ENCODE results near the gene NAA40.
A peak's percentile ranks its signal among the peaks of the same experiment; 100 is the strongest.
"Not testable (repeated sequence)": the region's sequence is repeated elsewhere in the genome, so short reads cannot be mapped to it uniquely, and the experiment has no call there.

Gene NAA40

GRCh38 chr11:63937713-63938478, 906 bp upstream of the NAA40 start:
- DNase-seq, result no peak

- DNase-seq, result peak; percentile 47
Observed at GRCh38 chr11:63939397-63939891, 642 bp downstream of the NAA40 start.

- DNase-seq, result no peak
Observed at GRCh38 chr11:63940786-63941185, 2.0 kb downstream of the NAA40 start.

GRCh38 chr11:63941901-63942300, 3.1 kb downstream of the NAA40 start:
- DNase-seq, result no peak

DNA sequence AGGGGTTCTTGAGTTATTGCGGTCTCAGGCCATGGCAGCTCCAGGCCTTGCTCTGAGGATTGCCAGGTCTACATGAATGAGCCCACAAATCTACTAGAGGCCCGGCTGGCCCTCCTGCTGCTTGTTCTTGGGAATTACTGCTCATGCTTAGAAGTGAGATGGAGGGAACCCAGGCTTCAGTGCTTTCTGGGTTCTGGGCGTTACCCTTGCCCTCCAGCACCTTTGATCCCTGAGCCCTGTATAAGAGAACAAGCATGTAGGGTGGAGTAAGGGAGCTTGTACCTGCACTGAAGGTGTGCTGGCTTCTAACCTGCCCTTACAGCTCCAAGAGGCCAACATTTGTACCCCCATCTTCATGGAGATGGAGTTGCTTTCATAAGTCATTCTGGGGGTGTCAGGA, 4.0 kb downstream of the NAA40 start:
- DNase-seq, result no peak

- DNase-seq, result no peak
Observed at GRCh38 chr11:63944987-63945386, 6.2 kb downstream of the NAA40 start.

GRCh38 chr11:63945477-63946163, 6.8 kb downstream of the NAA40 start:
- peak; percentile 66 for DNase-seq

- no peak for DNase-seq
Observed at GRCh38 chr11:63951779-63952536, 13.2 kb downstream of the NAA40 start.

DNA sequence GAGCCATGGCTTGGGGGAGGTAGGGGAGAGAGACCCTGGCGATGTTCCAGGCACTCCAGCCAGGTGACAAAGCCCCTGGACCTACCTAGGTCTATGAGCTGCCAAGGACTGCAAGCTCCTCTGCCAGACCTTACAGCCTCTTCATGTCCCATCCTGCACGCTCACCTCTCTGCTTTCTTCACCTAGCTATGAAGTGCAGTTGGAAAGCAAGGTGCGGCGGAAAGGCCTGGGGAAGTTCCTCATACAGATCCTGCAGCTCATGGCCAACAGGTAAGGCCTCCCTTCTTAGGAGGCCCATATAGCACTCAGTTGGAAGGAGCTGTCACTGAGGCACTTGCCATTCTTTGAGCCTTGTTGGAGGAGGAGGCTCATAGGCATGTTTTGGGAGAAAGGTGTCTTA, 13.8 kb downstream of the NAA40 start:
- no peak for DNase-seq

- DNase-seq, result no peak
Observed at GRCh38 chr11:63958008-63958407, 19.2 kb downstream of the NAA40 start.

DNA sequence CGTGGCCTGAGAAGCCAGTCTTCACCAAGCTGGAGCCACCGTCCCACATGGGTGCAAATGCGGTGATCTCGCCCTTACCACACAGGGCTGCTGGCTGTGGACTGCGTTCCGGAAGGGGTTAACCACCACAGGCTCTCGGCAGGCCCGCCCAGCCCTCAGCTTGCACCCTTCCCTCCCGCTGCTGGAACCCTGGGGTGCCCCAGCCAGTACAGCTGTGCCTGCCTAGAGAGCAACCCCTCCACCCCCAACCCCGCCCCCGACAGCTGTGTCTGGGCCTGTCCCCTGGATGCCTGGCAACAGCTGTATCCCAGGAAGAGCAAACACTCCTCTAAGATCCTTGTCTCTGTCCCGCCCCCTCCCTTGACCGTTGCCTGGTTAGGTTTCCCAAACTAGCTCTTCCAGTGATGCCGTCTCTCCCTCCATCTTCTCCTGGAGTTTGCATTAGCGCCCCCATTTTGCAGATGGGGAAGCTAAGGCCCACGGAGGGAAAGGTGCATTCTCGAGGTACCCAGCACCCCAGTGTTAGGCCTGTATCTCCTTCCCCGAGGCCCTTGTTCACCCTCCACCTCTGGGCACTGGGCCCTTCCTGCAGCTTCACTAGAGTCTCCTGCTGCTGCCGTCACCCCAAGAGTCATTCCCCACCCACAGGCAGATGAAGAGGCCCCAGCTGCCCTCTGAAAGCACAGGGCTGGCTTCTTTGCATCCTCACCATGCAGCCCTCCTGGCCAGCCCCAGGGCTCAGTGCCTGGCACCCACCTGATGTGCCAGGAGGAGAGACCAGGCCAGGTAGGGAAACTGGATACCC, 23.0 kb downstream of the NAA40 start:
- no peak for DNase-seq

GRCh38 chr11:63963895-63964294, 25.1 kb downstream of the NAA40 start:
- not testable (repeated sequence) for DNase-seq

DNA sequence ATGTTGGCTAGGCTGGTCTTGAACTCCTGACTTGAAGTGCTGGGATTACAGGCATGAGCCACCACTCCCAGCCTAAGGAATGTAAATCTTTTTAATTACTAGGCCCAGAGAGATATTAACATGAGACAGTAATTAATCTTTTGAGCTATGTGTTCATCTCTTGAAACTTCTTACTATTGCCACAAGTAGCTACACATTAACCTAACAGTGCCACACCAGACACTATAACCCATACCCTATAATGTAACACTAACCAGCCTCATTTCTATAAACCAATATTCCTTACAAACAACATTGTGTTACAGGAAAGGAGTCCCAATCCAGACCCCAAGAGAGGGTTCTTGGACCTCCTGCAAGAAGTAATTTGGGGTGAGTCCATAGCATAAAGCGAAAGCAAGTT, 27.6 kb downstream of the NAA40 start:
- no peak for DNase-seq

DNA sequence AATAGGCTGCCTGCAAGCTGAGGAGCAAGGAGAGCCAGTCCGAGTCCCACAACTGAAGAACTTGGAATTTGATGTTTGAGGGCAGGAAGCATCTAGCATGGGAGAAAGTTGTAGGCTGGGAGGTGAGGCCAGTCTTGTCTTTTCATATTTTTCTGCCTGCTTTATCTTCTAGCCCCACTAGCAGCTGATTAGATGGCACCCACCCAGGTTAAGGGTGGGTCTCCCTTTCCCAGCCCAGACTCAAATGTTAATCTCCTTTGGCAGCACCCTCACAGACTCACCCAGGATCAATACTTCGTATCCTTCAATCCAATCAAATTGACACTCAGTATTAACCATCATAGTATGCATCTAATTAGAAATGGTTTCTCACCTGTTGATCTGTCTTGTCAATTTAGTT, 30.7 kb downstream of the NAA40 start:
- DNase-seq, result no peak

DNA sequence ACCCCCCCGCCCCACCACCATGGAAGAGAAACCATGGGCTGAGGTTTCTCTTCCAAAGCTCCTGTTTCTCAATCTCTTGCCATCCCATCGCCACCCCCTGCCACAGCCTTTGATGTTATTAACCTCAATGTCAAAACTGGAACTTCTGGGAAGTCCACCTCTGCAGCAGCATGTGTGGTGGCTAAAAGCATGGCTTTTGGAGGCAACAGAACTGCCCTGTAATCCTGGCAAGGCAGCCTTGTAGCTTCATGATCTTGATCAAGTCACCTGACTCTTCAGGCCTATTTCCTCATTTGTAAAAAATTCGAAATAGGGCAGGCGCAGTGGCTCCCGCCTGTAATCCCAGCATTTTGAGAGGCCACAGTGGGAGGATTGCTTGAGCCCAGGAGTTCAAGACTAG, 32.1 kb downstream of the NAA40 start:
- DNase-seq, result no peak

- not testable (repeated sequence) for DNase-seq
Observed at GRCh38 chr11:63973912-63974258, 35.1 kb downstream of the NAA40 start.

DNA sequence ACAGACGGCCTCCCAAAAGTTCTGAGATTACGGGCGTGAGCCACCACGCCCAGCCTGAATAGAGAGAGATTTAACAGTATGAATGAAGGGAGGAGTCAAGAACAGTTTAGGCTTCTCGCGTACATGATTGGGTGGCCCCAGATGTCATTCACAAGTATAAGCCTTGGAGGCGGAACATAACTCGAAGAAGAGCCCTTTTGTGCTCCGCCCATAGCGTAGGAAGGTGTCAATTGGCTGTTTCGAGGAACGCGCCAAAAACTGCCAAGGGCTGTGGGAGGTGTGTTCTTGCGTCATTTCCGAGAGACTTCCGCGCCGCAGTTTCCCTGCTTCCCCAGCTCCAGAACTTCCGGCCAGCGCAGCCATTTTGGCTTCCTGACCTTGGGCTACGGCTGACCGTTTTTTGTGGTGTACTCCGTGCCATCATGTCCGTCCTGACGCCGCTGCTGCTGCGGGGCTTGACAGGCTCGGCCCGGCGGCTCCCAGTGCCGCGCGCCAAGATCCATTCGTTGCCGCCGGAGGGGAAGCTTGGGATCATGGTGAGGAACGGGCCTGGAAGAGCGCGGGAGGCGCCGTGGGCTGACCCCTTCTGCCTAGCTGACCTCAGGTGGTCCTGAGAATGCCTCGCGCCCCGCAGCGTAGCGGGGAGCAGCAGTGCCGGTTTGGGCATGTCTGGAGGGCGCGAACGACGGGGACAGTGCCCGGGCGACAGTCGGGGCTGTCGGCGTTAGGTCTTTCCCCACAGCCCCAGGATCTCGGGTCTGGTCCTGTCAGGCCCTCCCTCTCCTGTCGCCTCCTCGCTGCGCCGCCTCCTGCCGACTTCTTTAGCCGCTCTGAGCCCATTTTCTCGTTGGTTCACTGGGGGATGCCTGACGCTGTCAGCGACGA, 35.7 kb downstream of the NAA40 start, which contains the start of gene COX8A:
TSS of gene COX8A (plus strand) at position 362 of the 885 bp plus-strand sequence. CDS start at position 423, 61 bp downstream.
- peak; percentile 96 for DNase-seq

DNA sequence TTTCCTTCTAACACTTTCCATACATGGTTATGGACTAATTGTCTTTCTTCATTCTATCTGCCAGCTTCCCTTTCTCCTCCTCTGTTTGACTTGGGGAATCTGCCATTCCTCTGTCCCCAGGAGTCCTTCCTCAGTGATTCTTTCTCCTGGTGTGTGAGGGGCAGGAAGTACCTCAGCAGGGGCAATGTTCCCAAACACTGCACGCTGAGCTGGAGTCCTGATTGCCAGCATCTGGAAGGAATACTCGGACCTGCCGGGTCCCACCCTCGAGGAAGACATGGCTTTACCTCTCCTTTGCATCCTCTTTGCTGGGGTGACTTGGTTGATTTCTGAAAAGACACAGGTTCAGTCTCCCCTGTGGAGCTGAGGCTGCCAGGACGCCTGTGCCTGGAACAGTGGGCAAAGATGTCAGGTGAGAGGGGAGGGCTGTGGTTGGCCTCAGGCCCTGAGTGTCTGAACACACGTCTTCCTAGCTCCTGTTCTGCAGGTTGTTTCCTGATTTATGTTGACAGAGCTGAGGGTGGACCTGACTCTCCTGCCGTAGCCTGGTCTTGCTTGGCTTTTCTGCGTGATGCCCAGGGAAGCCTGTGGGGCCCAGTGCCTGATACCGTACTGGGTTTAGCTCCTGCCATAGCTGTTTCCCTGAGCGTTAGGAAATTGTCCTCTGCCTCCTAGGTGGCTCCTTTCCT, 39.9 kb downstream of the NAA40 start:
- no peak for DNase-seq

GRCh38 chr11:63979426-63979825, 40.6 kb downstream of the NAA40 start:
- DNase-seq, result no peak

- DNase-seq, result peak; percentile 81
Observed at GRCh38 chr11:63985812-63986155, 47.0 kb downstream of the NAA40 start.

All from right kidney (tissue), 1 donor.